Activated CD4-positive, alpha-beta T cell treated with anti-CD3 and anti-CD28 coated beads, Interleukin-10, Interleukin-2, amounts not matched to agents 100 ng/mL and 50 ng/mL, durations not matched to agents 16 hours and 8 hours (primary cell): ENCODE measurements around the gene RSPO4.
"Not testable (repeated sequence)": the region's sequence is repeated elsewhere in the genome, so short reads cannot be mapped to it uniquely, and the experiment has no call there.

Experiments
- DNase-seq: peaks from one replicate; pipeline ENCODE4 v3.0.0-alpha.2; 2020

Gene RSPO4

GRCh38 chr20:1001911-1002681, at the start of gene RSPO4:
RSPO4 (minus strand) TSS chr20:1002311; CDS start chr20:1002164, 147 bp downstream.
- DNase-seq = no peak

- no peak for DNase-seq
Measured at GRCh38 chr20:1050440-1050839, 48.3 kb upstream of the RSPO4 start.

GRCh38 chr20:1045860-1046418, 43.8 kb upstream of the RSPO4 start:
- no peak for DNase-seq

- no peak for DNase-seq
Measured at GRCh38 chr20:1041845-1042390, 39.8 kb upstream of the RSPO4 start.

- DNase-seq = no peak
Measured at GRCh38 chr20:1038205-1038604, 36.1 kb upstream of the RSPO4 start.

- no peak for DNase-seq
Measured at GRCh38 chr20:1037039-1037438, 34.9 kb upstream of the RSPO4 start.

- no peak for DNase-seq
Measured at GRCh38 chr20:1035466-1035865, 33.4 kb upstream of the RSPO4 start.

- DNase-seq = no peak
Measured at GRCh38 chr20:1034415-1034789, 32.3 kb upstream of the RSPO4 start.

GRCh38 chr20:1033751-1034414, 31.8 kb upstream of the RSPO4 start:
- peak; percentile 10 for DNase-seq

- no peak for DNase-seq
Measured at GRCh38 chr20:1029980-1030379, 27.9 kb upstream of the RSPO4 start.

- not testable (repeated sequence) for DNase-seq
Measured at GRCh38 chr20:1026214-1026613, 24.1 kb upstream of the RSPO4 start.

GRCh38 chr20:1022871-1023270, 20.8 kb upstream of the RSPO4 start:
- DNase-seq = no peak

- DNase-seq = no peak
Measured at GRCh38 chr20:1020614-1021013, 18.5 kb upstream of the RSPO4 start.

GRCh38 chr20:1019344-1019743, 17.2 kb upstream of the RSPO4 start:
- no peak for DNase-seq

GRCh38 chr20:1017677-1018076, 15.6 kb upstream of the RSPO4 start:
- no peak for DNase-seq

- no peak for DNase-seq
Measured at GRCh38 chr20:1015181-1015580, 13.1 kb upstream of the RSPO4 start.

GRCh38 chr20:1014471-1014870, 12.4 kb upstream of the RSPO4 start:
- no peak for DNase-seq

GRCh38 chr20:1013566-1014340, 11.6 kb upstream of the RSPO4 start:
- no peak for DNase-seq

GRCh38 chr20:1012359-1013168, 10.5 kb upstream of the RSPO4 start:
- DNase-seq = no peak

- peak; percentile 5 for DNase-seq
Measured at GRCh38 chr20:1010659-1011058, 8.5 kb upstream of the RSPO4 start.

- DNase-seq = peak; percentile 53
Measured at GRCh38 chr20:1005452-1006027, 3.4 kb upstream of the RSPO4 start.
